ENCODE results near the gene FAM200C.

DNA sequence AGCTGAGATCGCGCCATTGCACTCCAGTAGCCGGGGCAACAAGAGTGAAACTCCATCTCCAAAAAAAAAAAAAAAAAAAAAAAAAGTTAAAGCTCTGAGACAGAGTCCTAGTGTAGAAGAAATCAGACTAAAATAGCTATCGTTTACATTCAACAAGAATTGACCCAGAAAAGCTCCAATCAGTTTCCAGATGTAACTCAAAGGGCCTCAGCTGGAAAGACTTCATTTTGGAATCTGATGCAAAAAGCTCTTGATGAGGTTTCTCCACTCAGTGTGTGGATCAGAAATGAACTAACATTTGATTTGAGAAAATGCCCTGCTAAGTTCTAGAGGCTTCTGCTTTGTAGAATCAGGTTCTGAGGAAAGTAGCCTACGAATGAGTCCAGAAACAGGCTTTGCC lies 22.2 kb downstream of the FAM200C start:
- TF ChIP-seq, protein P1, sequence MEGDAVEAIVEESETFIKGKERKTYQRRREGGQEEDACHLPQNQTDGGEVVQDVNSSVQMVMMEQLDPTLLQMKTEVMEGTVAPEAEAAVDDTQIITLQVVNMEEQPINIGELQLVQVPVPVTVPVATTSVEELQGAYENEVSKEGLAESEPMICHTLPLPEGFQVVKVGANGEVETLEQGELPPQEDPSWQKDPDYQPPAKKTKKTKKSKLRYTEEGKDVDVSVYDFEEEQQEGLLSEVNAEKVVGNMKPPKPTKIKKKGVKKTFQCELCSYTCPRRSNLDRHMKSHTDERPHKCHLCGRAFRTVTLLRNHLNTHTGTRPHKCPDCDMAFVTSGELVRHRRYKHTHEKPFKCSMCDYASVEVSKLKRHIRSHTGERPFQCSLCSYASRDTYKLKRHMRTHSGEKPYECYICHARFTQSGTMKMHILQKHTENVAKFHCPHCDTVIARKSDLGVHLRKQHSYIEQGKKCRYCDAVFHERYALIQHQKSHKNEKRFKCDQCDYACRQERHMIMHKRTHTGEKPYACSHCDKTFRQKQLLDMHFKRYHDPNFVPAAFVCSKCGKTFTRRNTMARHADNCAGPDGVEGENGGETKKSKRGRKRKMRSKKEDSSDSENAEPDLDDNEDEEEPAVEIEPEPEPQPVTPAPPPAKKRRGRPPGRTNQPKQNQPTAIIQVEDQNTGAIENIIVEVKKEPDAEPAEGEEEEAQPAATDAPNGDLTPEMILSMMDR (conservative IDR thresholded peaks at IDR 0.05; ENCODE audit: low read length) = no peak
- no peak for TF ChIP-seq EZH2phosphoT487 (IDR thresholded peaks at IDR 0.05; ENCODE audit: borderline replicate concordance, low read depth, low read length)
